GM19351 (cell line): ENCODE measurements around the gene SPINT4.
"Not testable (repeated sequence)": the region's sequence is repeated elsewhere in the genome, so short reads cannot be mapped to it uniquely, and the experiment has no call there.

Source experiments
- ATAC-seq: cut with Tn5 transposase; IDR thresholded peaks from one replicate; pipeline ENCODE4 v1.9.1; 2021; ENCODE audit warnings: mild to moderate bottlenecking, moderate library complexity; ENCODE audit not compliant: unreplicated experiment

Gene SPINT4

GRCh38 chr20:45722047-45722446 is at the start of gene SPINT4:
TSS of gene SPINT4 (plus strand) at chr20:45722347. CDS start at chr20:45722368, 21 bp downstream.
- no peak for ATAC-seq

GRCh38 chr20:45672765-45673164 is 49.4 kb upstream of the SPINT4 start:
- no peak for ATAC-seq

GRCh38 chr20:45679650-45680049 is 42.5 kb upstream of the SPINT4 start:
- ATAC-seq: no peak

- ATAC-seq: no peak
Observed at GRCh38 chr20:45685896-45686295, 36.3 kb upstream of the SPINT4 start.

GRCh38 chr20:45693346-45693745 is 28.8 kb upstream of the SPINT4 start:
- not testable (repeated sequence) for ATAC-seq

- ATAC-seq: no peak
Observed at GRCh38 chr20:45695496-45695895, 26.7 kb upstream of the SPINT4 start.

GRCh38 chr20:45701104-45701503 is 21.0 kb upstream of the SPINT4 start:
- ATAC-seq: peak; percentile 49

- no peak for ATAC-seq
Observed at GRCh38 chr20:45701873-45702272, 20.3 kb upstream of the SPINT4 start, which contains the start of gene WFDC13. TSS of gene WFDC13 (plus strand) at chr20:45702038. CDS start at chr20:45702124, 86 bp downstream.

GRCh38 chr20:45704969-45705637 is 17.0 kb upstream of the SPINT4 start, which contains the start of gene WFDC10B:
TSS of gene WFDC10B (minus strand) at chr20:45705019. CDS start at chr20:45685992, 19,027 bp downstream.
- ATAC-seq: no peak

GRCh38 chr20:45716141-45716688 is 5.9 kb upstream of the SPINT4 start:
- ATAC-seq: not testable (repeated sequence)

GRCh38 chr20:45725134-45725533 is 3.0 kb downstream of the SPINT4 start:
- ATAC-seq: no peak

GRCh38 chr20:45727044-45727443 is 4.9 kb downstream of the SPINT4 start:
- no peak for ATAC-seq

GRCh38 chr20:45732199-45732598 is 10.1 kb downstream of the SPINT4 start:
- no peak for ATAC-seq

- ATAC-seq: no peak
Observed at GRCh38 chr20:45735552-45735951, 13.4 kb downstream of the SPINT4 start.

- ATAC-seq: no peak
Observed at GRCh38 chr20:45735988-45736387, 13.8 kb downstream of the SPINT4 start.

GRCh38 chr20:45742596-45742995 is 20.4 kb downstream of the SPINT4 start:
- ATAC-seq: no peak

- no peak for ATAC-seq
Observed at GRCh38 chr20:45745015-45745414, 22.9 kb downstream of the SPINT4 start.

GRCh38 chr20:45751721-45752120 is 29.6 kb downstream of the SPINT4 start:
- no peak for ATAC-seq

GRCh38 chr20:45752746-45753145 is 30.6 kb downstream of the SPINT4 start:
- peak; percentile 44 for ATAC-seq

- no peak for ATAC-seq
Observed at GRCh38 chr20:45758096-45758495, 35.9 kb downstream of the SPINT4 start.

- not testable (repeated sequence) for ATAC-seq
Observed at GRCh38 chr20:45759921-45760320, 37.8 kb downstream of the SPINT4 start.

GRCh38 chr20:45761966-45762365 is 39.8 kb downstream of the SPINT4 start:
- not testable (repeated sequence) for ATAC-seq
